HG03520 (cell line): Measurements from ENCODE around the gene FPR1.

Experiments used
- ATAC-seq: cut with Tn5 transposase; IDR thresholded peaks from one replicate; pipeline ENCODE4 v1.9.1; 2021; ENCODE audit warnings: mild to moderate bottlenecking, moderate library complexity; ENCODE audit not compliant: unreplicated experiment

The FPR1 gene

GRCh38 chr19:51751655-51752054 lies at the start of gene FPR1:
Gene FPR1 (minus strand): TSS chr19:51751878. CDS start chr19:51746994, 4,884 bp downstream.
- no peak for ATAC-seq

- ATAC-seq: no peak
Observed at GRCh38 chr19:51800473-51801244, 49.0 kb upstream of the FPR1 start.

- no peak for ATAC-seq
Observed at GRCh38 chr19:51799774-51800472, 48.2 kb upstream of the FPR1 start.

- no peak for ATAC-seq
Observed at GRCh38 chr19:51799034-51799773, 47.5 kb upstream of the FPR1 start.

GRCh38 chr19:51798062-51798461 lies 46.4 kb upstream of the FPR1 start:
- ATAC-seq: no peak

- no peak for ATAC-seq
Observed at GRCh38 chr19:51797480-51797879, 45.8 kb upstream of the FPR1 start.

GRCh38 chr19:51796195-51796679 lies 44.6 kb upstream of the FPR1 start:
- ATAC-seq: no peak

- no peak for ATAC-seq
Observed at GRCh38 chr19:51794885-51795490, 43.3 kb upstream of the FPR1 start, which contains the start of gene FPR3. Gene FPR3 (plus strand): TSS chr19:51795157. CDS start chr19:51823749, 28,592 bp downstream.

GRCh38 chr19:51793994-51794393 lies 42.3 kb upstream of the FPR1 start:
- no peak for ATAC-seq

GRCh38 chr19:51792932-51793331 lies 41.3 kb upstream of the FPR1 start:
- ATAC-seq: no peak

- no peak for ATAC-seq
Observed at GRCh38 chr19:51789061-51789795, 37.5 kb upstream of the FPR1 start.

GRCh38 chr19:51788029-51788428 lies 36.4 kb upstream of the FPR1 start:
- ATAC-seq: no peak

GRCh38 chr19:51786646-51787494 lies 35.2 kb upstream of the FPR1 start:
- ATAC-seq: no peak

- no peak for ATAC-seq
Observed at GRCh38 chr19:51784922-51785690, 33.4 kb upstream of the FPR1 start.

GRCh38 chr19:51784109-51784785 lies 32.6 kb upstream of the FPR1 start:
- ATAC-seq: no peak

GRCh38 chr19:51783372-51783771 lies 31.7 kb upstream of the FPR1 start:
- no peak for ATAC-seq

GRCh38 chr19:51781999-51782398 lies 30.3 kb upstream of the FPR1 start:
- no peak for ATAC-seq

GRCh38 chr19:51780270-51780669 lies 28.6 kb upstream of the FPR1 start:
- ATAC-seq: no peak
